Bladder microvascular endothelial cell (primary cell): ENCODE measurements around the gene TAF11L9. TPM values are rescaled to one million over a fixed set of nuclear protein-coding genes. Genes with fewer than 3 reads are reported as not detected.

Experiments
- total RNA-seq: library from RNA; depleted of rRNA; stranded (reverse); fragments of >200 nt; gene quantifications from 2 replicates; pipeline ENCODE4 v1.2.3, GENCODE V29; 2014

TAF11L9 gene
- total RNA-seq: not detected in 2 replicates

DNA sequence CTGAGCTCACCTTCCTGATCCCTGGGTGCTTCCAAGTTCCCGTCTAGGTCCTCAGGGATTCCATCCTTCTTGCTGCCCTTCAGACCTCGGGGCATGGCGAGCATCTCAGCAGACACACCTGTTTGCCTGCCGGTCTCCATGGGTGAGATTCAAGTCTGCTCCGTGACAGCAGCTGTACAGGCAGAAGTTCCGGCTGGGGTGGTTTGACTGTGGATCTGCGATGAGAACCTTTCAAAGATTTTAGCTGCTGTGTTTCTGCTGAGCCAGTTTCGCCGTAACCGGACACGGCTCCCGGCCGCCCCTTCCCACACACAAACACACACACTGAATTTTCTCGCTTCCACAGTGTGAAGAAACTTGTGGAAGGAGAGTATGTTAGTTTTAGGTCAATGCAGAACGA is at the start of gene TAF11L9:
TAF11L9 (minus strand) TSS at position 140 of the 400 bp plus-strand sequence.

DNA sequence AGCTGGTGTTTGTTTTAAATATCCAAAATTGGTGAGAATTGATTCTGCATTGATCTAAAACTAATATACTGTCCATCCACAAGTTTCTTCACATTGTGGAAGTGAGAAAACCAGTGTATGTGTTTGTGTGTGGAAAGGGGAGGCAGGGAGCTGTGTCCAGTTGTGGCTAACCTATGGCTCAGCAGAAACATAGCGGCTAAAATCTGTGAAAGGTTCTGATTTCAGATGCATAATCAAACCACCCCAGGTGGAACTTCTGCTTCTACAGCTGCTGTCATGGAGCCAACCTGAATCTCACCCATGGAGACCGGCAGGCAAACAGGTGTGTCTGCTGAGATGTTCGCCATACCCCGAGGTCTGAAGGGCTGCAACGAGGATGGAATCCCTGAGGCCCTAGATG is 40.0 kb upstream of the TAF11L9 start, which contains the start of gene TAF11L14:
TAF11L14 (plus strand) TSS at position 301 of the 400 bp plus-strand sequence.

DNA sequence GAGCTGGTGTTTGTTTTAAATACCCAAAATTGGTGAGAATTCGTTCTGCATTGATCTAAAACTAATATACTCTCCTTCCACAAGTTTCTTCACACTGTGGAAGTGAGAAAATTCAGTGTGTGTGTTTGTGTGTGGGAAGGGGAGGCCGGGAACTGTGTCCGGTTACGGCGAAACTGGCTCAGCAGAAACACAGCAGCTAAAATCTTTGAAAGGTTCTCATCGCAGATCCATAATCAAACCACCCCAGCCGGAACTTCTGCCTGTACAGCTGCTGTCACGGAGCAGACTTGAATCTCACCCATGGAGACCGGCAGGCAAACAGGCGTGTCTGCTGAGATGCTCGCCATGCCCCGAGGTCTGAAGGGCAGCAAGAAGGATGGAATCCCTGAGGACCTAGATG is 37.6 kb upstream of the TAF11L9 start, which contains the start of gene TAF11L13:
TAF11L13 (plus strand) TSS at position 301 of the 400 bp plus-strand sequence.

DNA sequence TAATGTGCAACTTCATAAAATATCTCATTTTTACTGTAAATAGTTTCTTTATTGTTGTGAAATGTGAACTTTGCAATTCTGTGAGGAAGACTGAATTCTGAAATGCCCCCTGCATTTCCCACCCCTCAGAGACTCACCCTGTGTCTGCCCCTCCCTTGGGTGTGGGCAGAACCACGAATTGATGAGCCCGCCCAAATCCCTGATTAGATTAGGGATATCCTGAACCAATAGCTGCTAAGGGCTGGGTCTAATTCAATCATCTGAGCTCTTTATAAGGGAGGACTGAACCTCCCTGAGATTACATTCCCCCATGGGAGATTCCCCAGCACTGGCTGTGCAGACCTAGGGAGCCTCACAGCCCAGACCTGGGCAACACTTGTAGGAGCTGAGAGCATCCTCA is 15.9 kb upstream of the TAF11L9 start, which contains the start of gene TAF11L12:
TAF11L12 (plus strand) TSS at position 301 of the 400 bp plus-strand sequence.

DNA sequence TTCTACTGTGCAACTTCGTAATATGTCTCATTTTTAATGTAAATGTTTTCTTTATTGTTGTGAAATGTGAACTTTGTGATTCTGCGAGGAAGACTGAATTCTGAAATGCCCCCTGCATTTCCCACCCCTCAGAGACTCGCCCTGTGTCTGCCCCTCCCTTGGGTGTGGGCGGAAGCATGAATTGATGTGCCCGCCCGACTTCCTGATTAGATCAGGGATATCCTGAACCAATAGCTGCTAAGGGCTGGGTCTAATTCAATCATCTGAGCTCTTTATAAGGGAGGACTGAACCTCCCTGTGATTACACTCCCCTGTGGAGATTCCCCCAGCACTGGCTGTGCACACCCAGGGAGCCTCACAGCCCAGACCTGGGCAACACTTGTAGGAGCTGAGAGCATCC is 9.7 kb upstream of the TAF11L9 start, which contains the start of gene TAF11L11:
TAF11L11 (plus strand) TSS at position 304 of the 400 bp plus-strand sequence.

DNA sequence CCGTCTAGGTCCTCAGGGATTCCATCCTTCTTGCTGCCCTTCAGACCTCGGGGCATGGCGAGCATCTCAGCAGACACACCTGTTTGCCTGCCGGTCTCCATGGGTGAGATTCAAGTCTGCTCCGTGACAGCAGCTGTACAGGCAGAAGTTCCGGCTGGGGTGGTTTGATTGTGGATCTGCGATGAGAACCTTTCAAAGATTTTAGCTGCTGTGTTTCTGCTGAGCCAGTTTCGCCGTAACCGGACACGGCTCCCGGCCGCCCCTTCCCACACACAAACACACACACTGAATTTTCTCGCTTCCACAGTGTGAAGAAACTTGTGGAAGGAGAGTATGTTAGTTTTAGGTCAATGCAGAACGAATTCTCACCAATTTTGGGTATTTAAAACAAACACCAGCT is 3.5 kb upstream of the TAF11L9 start, which contains the start of gene TAF11L10:
TAF11L10 (minus strand) TSS at position 101 of the 400 bp plus-strand sequence.

DNA sequence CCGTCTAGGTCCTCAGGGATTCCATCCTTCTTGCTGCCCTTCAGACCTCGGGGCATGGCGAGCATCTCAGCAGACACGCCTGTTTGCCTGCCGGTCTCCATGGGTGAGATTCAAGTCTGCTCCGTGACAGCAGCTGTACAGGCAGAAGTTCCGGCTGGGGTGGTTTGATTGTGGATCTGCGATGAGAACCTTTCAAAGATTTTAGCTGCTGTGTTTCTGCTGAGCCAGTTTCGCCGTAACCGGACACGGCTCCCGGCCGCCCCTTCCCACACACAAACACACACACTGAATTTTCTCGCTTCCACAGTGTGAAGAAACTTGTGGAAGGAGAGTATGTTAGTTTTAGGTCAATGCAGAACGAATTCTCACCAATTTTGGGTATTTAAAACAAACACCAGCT is 3.3 kb downstream of the TAF11L9 start, which contains the start of gene TAF11L8:
TAF11L8 (minus strand) TSS at position 101 of the 400 bp plus-strand sequence.

DNA sequence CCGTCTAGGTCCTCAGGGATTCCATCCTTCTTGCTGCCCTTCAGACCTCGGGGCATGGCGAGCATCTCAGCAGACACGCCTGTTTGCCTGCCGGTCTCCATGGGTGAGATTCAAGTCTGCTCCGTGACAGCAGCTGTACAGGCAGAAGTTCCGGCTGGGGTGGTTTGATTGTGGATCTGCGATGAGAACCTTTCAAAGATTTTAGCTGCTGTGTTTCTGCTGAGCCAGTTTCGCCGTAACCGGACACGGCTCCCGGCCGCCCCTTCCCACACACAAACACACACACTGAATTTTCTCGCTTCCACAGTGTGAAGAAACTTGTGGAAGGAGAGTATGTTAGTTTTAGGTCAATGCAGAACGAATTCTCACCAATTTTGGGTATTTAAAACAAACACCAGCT is 8.5 kb downstream of the TAF11L9 start, which contains the start of gene TAF11L7:
TAF11L7 (minus strand) TSS at position 101 of the 400 bp plus-strand sequence.

Other genes with a start within 250 kb of the TAF11L9 start
- gene TAF11L2, start 96.2 kb downstream of the TAF11L9 start, total RNA-seq: not detected in 2 replicates
- not detected in 2 replicates for gene TAF11L3, start 76.0 kb downstream of the TAF11L9 start, total RNA-seq
- gene TAF11L4, start 72.6 kb downstream of the TAF11L9 start, total RNA-seq: not detected in 2 replicates
- not detected in 2 replicates for gene TAF11L5, start 69.2 kb downstream of the TAF11L9 start, total RNA-seq
- gene TAF11L6, start 65.7 kb downstream of the TAF11L9 start, total RNA-seq: not detected in 2 replicates
- gene TAF11L7, start 8.6 kb downstream of the TAF11L9 start, total RNA-seq: not detected in 2 replicates
- not detected in 2 replicates for gene TAF11L8, start 3.4 kb downstream of the TAF11L9 start, total RNA-seq
- gene TAF11L10, start 3.4 kb upstream of the TAF11L9 start, total RNA-seq: not detected in 2 replicates
- not detected in 2 replicates for gene TAF11L11, start 9.8 kb upstream of the TAF11L9 start, total RNA-seq
- gene TAF11L12, start 16.0 kb upstream of the TAF11L9 start, total RNA-seq: not detected in 2 replicates
- not detected in 2 replicates for gene TAF11L13, start 37.7 kb upstream of the TAF11L9 start, total RNA-seq
- gene TAF11L14, start 40.1 kb upstream of the TAF11L9 start, total RNA-seq: not detected in 2 replicates